Measurements from ENCODE around the gene MRM1. TPM values are rescaled to one million over a fixed set of nuclear protein-coding genes. Genes with fewer than 3 reads are reported as not detected.

MRM1 gene
- total RNA-seq, 1 donor from 2014 or later: 3.1 TPM

- H3K4me3 Mint-ChIP-seq (ENCODE audit: unreplicated experiment): no peak overlapping the region
- no peaks in the 10 kb centered on the region for H3K4me1 Mint-ChIP-seq (ENCODE audit: low read depth, unreplicated experiment)
- H3K4me3 ChIP-seq (ENCODE audit: insufficient read depth, low read depth, low read length): no peak overlapping the region
- DNase-seq (ENCODE audit: low read depth) (no peak), FAIRE-seq (no peak)
- H3K9me3 Mint-ChIP-seq (ENCODE audit: unreplicated experiment): no peaks in the 10 kb centered on the region
- peaks cover 5% of the 10 kb centered on the region for H3K36me3 Mint-ChIP-seq (ENCODE audit: low read depth, unreplicated experiment)
- no peak overlapping the region for H3K9ac ChIP-seq (ENCODE audit: low read length)
- no peak overlapping the region for H2AFZ ChIP-seq (ENCODE audit: low read depth, low read length)
- H3K36me3 ChIP-seq (ENCODE audit: insufficient read depth, low read length): no peaks in the 10 kb centered on the region
- no peak overlapping the region for H3K27ac Mint-ChIP-seq (ENCODE audit: unreplicated experiment)
- no peak overlapping the region for H3K27ac ChIP-seq (ENCODE audit: low read depth, low read length)
- peaks cover 61% of the 10 kb centered on the region for H3K27me3 Mint-ChIP-seq (ENCODE audit: low read depth, unreplicated experiment)
- no peaks in the 10 kb centered on the region for H3K79me2 ChIP-seq (ENCODE audit: insufficient read depth, low read length)
- no peak for TF ChIP-seq CTCF (IDR thresholded peaks at IDR 0.05; ENCODE audit: insufficient read depth, low read depth, low read length)
- TF ChIP-seq EZH2 (IDR thresholded peaks at IDR 0.05; ENCODE audit: insufficient read depth, low read length): no peak
- H4K20me1 ChIP-seq (ENCODE audit: insufficient read depth, low read length): no peaks in the 10 kb centered on the region
- peaks cover 3% of the 10 kb centered on the region for H3K4me1 ChIP-seq (ENCODE audit: insufficient read depth, low read length)
- H3K27me3 ChIP-seq (ENCODE audit: insufficient read depth, low read length): peaks cover 24% of the 10 kb centered on the region
- H3K4me2 ChIP-seq (ENCODE audit: low read length): no peak overlapping the region
- H3K9me3 ChIP-seq (ENCODE audit: insufficient read depth, low read depth, low read length): no peaks in the 10 kb centered on the region
Observed at GRCh38 chr17:36655726-36656125, 54.3 kb downstream of the MRM1 start.

GRCh38 chr17:36657390-36657762, 56.0 kb downstream of the MRM1 start:
- Mint-ChIP-seq H3K4me3 (ENCODE audit: unreplicated experiment) (peak overlapping the region; percentile 82), H3K4me1 (ENCODE audit: low read depth, unreplicated experiment) (no peaks in the 10 kb centered on the region), H3K27ac (ENCODE audit: unreplicated experiment) (no peak overlapping the region), H3K36me3 (ENCODE audit: low read depth, unreplicated experiment) (peaks cover 5% of the 10 kb centered on the region), H3K27me3 (ENCODE audit: low read depth, unreplicated experiment) (peaks cover 71% of the 10 kb centered on the region), H3K9me3 (ENCODE audit: unreplicated experiment) (peaks cover 2% of the 10 kb centered on the region)
- no peak for FAIRE-seq
- H4K20me1 ChIP-seq (ENCODE audit: insufficient read depth, low read length): no peaks in the 10 kb centered on the region
- no peak overlapping the region for H3K4me3 ChIP-seq (ENCODE audit: insufficient read depth, low read depth, low read length)
- H3K4me2 ChIP-seq (ENCODE audit: low read length): peak overlapping the region; percentile 82
- H3K4me1 ChIP-seq (ENCODE audit: insufficient read depth, low read length): peaks cover 3% of the 10 kb centered on the region
- H3K27ac ChIP-seq (ENCODE audit: low read depth, low read length): no peak overlapping the region
- peaks cover 32% of the 10 kb centered on the region for H3K27me3 ChIP-seq (ENCODE audit: insufficient read depth, low read length)
- H3K79me2 ChIP-seq (ENCODE audit: insufficient read depth, low read length): no peaks in the 10 kb centered on the region
- no peak for DNase-seq (ENCODE audit: low read depth)
- TF ChIP-seq CTCF (IDR thresholded peaks at IDR 0.05; ENCODE audit: insufficient read depth, low read depth, low read length): no peak
- no peak for TF ChIP-seq EZH2 (IDR thresholded peaks at IDR 0.05; ENCODE audit: insufficient read depth, low read length)
- H3K36me3 ChIP-seq (ENCODE audit: insufficient read depth, low read length): no peaks in the 10 kb centered on the region
- peaks cover 3% of the 10 kb centered on the region for H3K9me3 ChIP-seq (ENCODE audit: insufficient read depth, low read depth, low read length)
- peak overlapping the region; percentile 73 for H2AFZ ChIP-seq (ENCODE audit: low read depth, low read length)
- peak overlapping the region; percentile 38 for H3K9ac ChIP-seq (ENCODE audit: low read length)

- peak; percentile 5 for TF ChIP-seq CTCF (IDR thresholded peaks at IDR 0.05; ENCODE audit: insufficient read depth, low read depth, low read length)
- peak; percentile 54 for TF ChIP-seq EZH2 (IDR thresholded peaks at IDR 0.05; ENCODE audit: insufficient read depth, low read length)
- peak overlapping the region; percentile 49 for H3K4me3 ChIP-seq (ENCODE audit: insufficient read depth, low read depth, low read length)
- no peak for DNase-seq (ENCODE audit: low read depth)
- no peak for FAIRE-seq
- H3K27ac ChIP-seq (ENCODE audit: low read depth, low read length): no peak overlapping the region
- H2AFZ ChIP-seq (ENCODE audit: low read depth, low read length): peak overlapping the region; percentile 73
- H3K79me2 ChIP-seq (ENCODE audit: insufficient read depth, low read length): no peaks in the 10 kb centered on the region
- Mint-ChIP-seq H3K9me3 (ENCODE audit: unreplicated experiment) (peaks cover 2% of the 10 kb centered on the region), H3K27ac (ENCODE audit: unreplicated experiment) (no peak overlapping the region), H3K4me1 (ENCODE audit: low read depth, unreplicated experiment) (no peaks in the 10 kb centered on the region), H3K4me3 (ENCODE audit: unreplicated experiment) (peak overlapping the region; percentile 82), H3K36me3 (ENCODE audit: low read depth, unreplicated experiment) (peaks cover 5% of the 10 kb centered on the region), H3K27me3 (ENCODE audit: low read depth, unreplicated experiment) (peaks cover 76% of the 10 kb centered on the region)
- H3K9me3 ChIP-seq (ENCODE audit: insufficient read depth, low read depth, low read length): peaks cover 3% of the 10 kb centered on the region
- H3K4me2 ChIP-seq (ENCODE audit: low read length): peak overlapping the region; percentile 82
- no peaks in the 10 kb centered on the region for H4K20me1 ChIP-seq (ENCODE audit: insufficient read depth, low read length)
- H3K27me3 ChIP-seq (ENCODE audit: insufficient read depth, low read length): peaks cover 32% of the 10 kb centered on the region
- peaks cover 3% of the 10 kb centered on the region for H3K4me1 ChIP-seq (ENCODE audit: insufficient read depth, low read length)
- H3K36me3 ChIP-seq (ENCODE audit: insufficient read depth, low read length): no peaks in the 10 kb centered on the region
- H3K9ac ChIP-seq (ENCODE audit: low read length): peak overlapping the region; percentile 38
Observed at GRCh38 chr17:36657763-36658490, 56.5 kb downstream of the MRM1 start.

All from astrocyte (in vitro differentiated cells and primary cell).